Keratinocyte (primary cell): Measurements from ENCODE around the gene VPS18. TPM values are rescaled to one million over a fixed set of nuclear protein-coding genes. Genes with fewer than 3 reads are reported as not detected.

Source experiments
- DNase-seq: peaks from one replicate; pipeline ENCODE4 v3.0.0-alpha.2; 2011; ENCODE audit warnings: low read depth, missing footprints, low spot score
- FAIRE-seq: peaks from 2 replicates; lab custom pipeline; 2011; peaks lifted over from hg19 to GRCh38; lab: Jason Lieb, UNC
- H2AFZ ChIP-seq: 2 replicates; pipeline ENCODE4 v1.6.0; 2012; ENCODE audit warnings: low read length, control low read depth, inconsistent platforms; ENCODE audit not compliant: control insufficient read depth
- H3K27ac ChIP-seq: 2 replicates; pipeline ENCODE4 v1.5.1; 2011; ENCODE audit warnings: low read length; ENCODE audit not compliant: control insufficient read depth, insufficient read depth
- H3K27me3 ChIP-seq: 3 replicates; pipeline ENCODE4 v1.6.0; 2011; ENCODE audit warnings: low read length; ENCODE audit not compliant: control insufficient read depth, insufficient read depth; ENCODE audit errors: extremely low read depth
- H3K36me3 ChIP-seq, 2 experiments: 2 replicates in 1 of 2; 3 replicates in 1 of 2; pipeline ENCODE4 v1.5.1; 2011; ENCODE audit warnings: low read length in 2 of 2, mild to moderate bottlenecking in 1 of 2; ENCODE audit not compliant: control insufficient read depth in 2 of 2, insufficient read depth in 2 of 2; ENCODE audit errors: extremely low read depth in 1 of 2
- H3K4me1 ChIP-seq: 3 replicates; pipeline ENCODE4 v1.5.1; 2011; ENCODE audit warnings: low read length; ENCODE audit not compliant: control insufficient read depth, insufficient read depth; ENCODE audit errors: extremely low read depth
- H3K4me2 ChIP-seq: 3 replicates; pipeline ENCODE4 v1.6.0; 2011; ENCODE audit warnings: low read depth, low read length; ENCODE audit not compliant: control insufficient read depth, insufficient read depth; ENCODE audit errors: extremely low read depth
- H3K4me3 ChIP-seq, 3 experiments: fragments of 200-600 bp in 1 of 3; sonication (generic) in 1 of 3; 2 replicates in 2 of 3; 3 replicates in 1 of 3; pipeline ENCODE4 v1.5.1; 2011 to 2016; ENCODE audit warnings: low read length in 3 of 3, mild to moderate bottlenecking in 3 of 3, control low read depth in 2 of 3, inconsistent platforms in 1 of 3, low read depth in 1 of 3, mixed read lengths in 1 of 3, mixed run types in 1 of 3, moderate library complexity in 1 of 3; ENCODE audit not compliant: control insufficient read depth in 2 of 3, insufficient read depth in 2 of 3; ENCODE audit errors: extremely low read depth in 1 of 3
- H3K79me2 ChIP-seq: 2 replicates; pipeline ENCODE4 v1.6.0; 2012; ENCODE audit warnings: low read length; ENCODE audit not compliant: control insufficient read depth, insufficient read depth
- H3K9ac ChIP-seq: 3 replicates; pipeline ENCODE4 v1.6.0; 2011; ENCODE audit warnings: low read length; ENCODE audit not compliant: control insufficient read depth, insufficient read depth; ENCODE audit errors: extremely low read depth
- H3K9me1 ChIP-seq: 3 replicates; pipeline ENCODE4 v1.6.0; 2011; ENCODE audit warnings: low read length; ENCODE audit not compliant: control insufficient read depth, insufficient read depth; ENCODE audit errors: extremely low read depth
- H3K9me3 ChIP-seq: 2 replicates; pipeline ENCODE4 v1.5.1; 2012; ENCODE audit warnings: low read depth, low read length; ENCODE audit not compliant: control insufficient read depth
- H4K20me1 ChIP-seq: 3 replicates; pipeline ENCODE4 v1.6.0; 2011; ENCODE audit warnings: low read length; ENCODE audit not compliant: control insufficient read depth, insufficient read depth; ENCODE audit errors: extremely low read depth
- CTCF ChIP-seq, 3 experiments: IDR thresholded peaks in 1 of 3; conservative IDR thresholded peaks in 1 of 3; optimal IDR thresholded peaks in 1 of 3; 2 replicates in 2 of 3; 3 replicates in 1 of 3; pipeline versions ENCODE3 to v1.5.1; 2011; ENCODE audit warnings: low read length in 3 of 3, mild to moderate bottlenecking in 3 of 3, moderate library complexity in 2 of 3, control low read depth in 1 of 3, inconsistent platforms in 1 of 3; ENCODE audit not compliant: insufficient read depth in 2 of 3; ENCODE audit errors: extremely low read depth in 1 of 3
- EZH2 ChIP-seq: IDR thresholded peaks from one replicate; pipeline ENCODE4 v1.6.1; 2012; ENCODE audit warnings: inconsistent platforms, mild to moderate bottlenecking, low read length, moderate library complexity
- dilution Hi-C: fragments of 300-500 bp; cut with MboI; formaldehyde crosslinking; loops from one replicate; pipeline ENCODE4 v1.7.0; 2020; ENCODE audit warnings: low sequenced_read_pairs; ENCODE audit not compliant: extremely low pct_ligation_motif_present
- polyA plus RNA-seq, 5 experiments: library from polyadenylated mRNA; depleted of rRNA in 3 of 5; stranded (reverse) in 3 of 5; stranded (forward) in 1 of 5; unstranded in 1 of 5; fragments of >200 nt; gene quantifications; 1 replicate in 1 of 5; 2 replicates in 3 of 5; 3 replicates in 1 of 5; pipeline versions ENCODE4 v1.2.1 to v1.2.3, GENCODE V29; 2011 to 2012; ENCODE audit warnings: missing spikeins in 2 of 5, low read depth in 1 of 5, low replicate concordance in 1 of 5

Gene VPS18
- polyA plus RNA-seq, 1 donor (not counting 4 experiments of a cell fraction or from before 2014, with no cell fraction given) = 11.6 TPM

GRCh38 chr15:40855706-40856234, 38.5 kb upstream of the VPS18 start:
- H3K4me1 ChIP-seq = peaks cover 7% of the 10 kb centered on the region
- H3K9me3 ChIP-seq = no peaks in the 10 kb centered on the region
- FAIRE-seq (no peak), DNase-seq (no peak)
- dilution Hi-C loops = no loop called here
- H4K20me1 ChIP-seq = no peaks in the 10 kb centered on the region
- peaks cover 16% of the 10 kb centered on the region for H3K79me2 ChIP-seq
- no peaks in the 10 kb centered on the region for H3K27me3 ChIP-seq
- H3K4me3 ChIP-seq = no peak overlapping the region
- H3K36me3 ChIP-seq = peaks cover 49 to 57% of the 10 kb centered on the region in 2 experiments
- TF ChIP-seq EZH2 = no peak
- no peak for TF ChIP-seq CTCF (optimal IDR thresholded peaks at IDR 0.05 in 1 of 3, IDR thresholded peaks at IDR 0.05 in 1 of 3, conservative IDR thresholded peaks at IDR 0.05 in 1 of 3; ENCODE audit: extremely low read depth in 1 of 3, insufficient read depth in 2 of 3, low read length in 3 of 3)
- no peak overlapping the region for H3K9ac ChIP-seq
- H3K9me1 ChIP-seq = no peaks in the 10 kb centered on the region
- H2AFZ ChIP-seq = no peak overlapping the region
- H3K4me2 ChIP-seq = no peak overlapping the region
- no peak overlapping the region for H3K27ac ChIP-seq

DNA sequence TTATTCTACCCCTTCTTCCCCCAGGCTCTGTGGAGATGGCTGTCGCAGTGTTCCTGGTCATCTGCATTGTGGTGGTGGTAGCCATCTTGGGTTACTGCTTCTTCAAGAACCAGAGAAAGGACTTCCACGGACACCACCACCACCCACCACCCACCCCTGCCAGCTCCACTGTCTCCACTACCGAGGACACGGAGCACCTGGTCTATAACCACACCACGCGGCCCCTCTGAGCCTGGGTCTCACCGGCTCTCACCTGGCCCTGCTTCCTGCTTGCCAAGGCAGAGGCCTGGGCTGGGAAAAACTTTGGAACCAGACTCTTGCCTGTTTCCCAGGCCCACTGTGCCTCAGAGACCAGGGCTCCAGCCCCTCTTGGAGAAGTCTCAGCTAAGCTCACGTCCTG, 37.5 kb upstream of the VPS18 start:
- Histone ChIP-seq H3K9me3 (no peaks in the 10 kb centered on the region), H3K27ac (no peak overlapping the region), H2AFZ (no peak overlapping the region), H3K4me3 (no peak overlapping the region), H3K4me1 (peaks cover 8% of the 10 kb centered on the region), H3K9ac (no peak overlapping the region), H3K27me3 (no peaks in the 10 kb centered on the region), H3K79me2 (peaks cover 9% of the 10 kb centered on the region), H3K36me3 (peaks cover 45 to 55% of the 10 kb centered on the region in 2 experiments), H3K4me2 (no peak overlapping the region), H3K9me1 (no peaks in the 10 kb centered on the region), H4K20me1 (no peaks in the 10 kb centered on the region)
- no peak for FAIRE-seq
- dilution Hi-C loops = no loop called here
- no peak for TF ChIP-seq EZH2
- TF ChIP-seq CTCF (optimal IDR thresholded peaks at IDR 0.05 in 1 of 3, IDR thresholded peaks at IDR 0.05 in 1 of 3, conservative IDR thresholded peaks at IDR 0.05 in 1 of 3; ENCODE audit: extremely low read depth in 1 of 3, insufficient read depth in 2 of 3, low read length in 3 of 3) = no peak
- no peak for DNase-seq
